Keratinocyte (primary cell): ENCODE data around the gene SPECC1.

Experiments used
- EZH2 ChIP-seq: IDR thresholded peaks from one replicate; pipeline ENCODE4 v1.6.1; 2012; ENCODE audit warnings: inconsistent platforms, mild to moderate bottlenecking, low read length, moderate library complexity
- TF ChIP-seq, protein P1 (sequence below), 3 experiments: IDR thresholded peaks in 1 of 3; conservative IDR thresholded peaks in 1 of 3; optimal IDR thresholded peaks in 1 of 3; 2 replicates in 2 of 3; 3 replicates in 1 of 3; pipeline versions ENCODE3 to v1.5.1; 2011; ENCODE audit warnings: low read length in 3 of 3, mild to moderate bottlenecking in 3 of 3, moderate library complexity in 2 of 3, control low read depth in 1 of 3, inconsistent platforms in 1 of 3; ENCODE audit not compliant: insufficient read depth in 2 of 3; ENCODE audit errors: extremely low read depth in 1 of 3

DNA sequence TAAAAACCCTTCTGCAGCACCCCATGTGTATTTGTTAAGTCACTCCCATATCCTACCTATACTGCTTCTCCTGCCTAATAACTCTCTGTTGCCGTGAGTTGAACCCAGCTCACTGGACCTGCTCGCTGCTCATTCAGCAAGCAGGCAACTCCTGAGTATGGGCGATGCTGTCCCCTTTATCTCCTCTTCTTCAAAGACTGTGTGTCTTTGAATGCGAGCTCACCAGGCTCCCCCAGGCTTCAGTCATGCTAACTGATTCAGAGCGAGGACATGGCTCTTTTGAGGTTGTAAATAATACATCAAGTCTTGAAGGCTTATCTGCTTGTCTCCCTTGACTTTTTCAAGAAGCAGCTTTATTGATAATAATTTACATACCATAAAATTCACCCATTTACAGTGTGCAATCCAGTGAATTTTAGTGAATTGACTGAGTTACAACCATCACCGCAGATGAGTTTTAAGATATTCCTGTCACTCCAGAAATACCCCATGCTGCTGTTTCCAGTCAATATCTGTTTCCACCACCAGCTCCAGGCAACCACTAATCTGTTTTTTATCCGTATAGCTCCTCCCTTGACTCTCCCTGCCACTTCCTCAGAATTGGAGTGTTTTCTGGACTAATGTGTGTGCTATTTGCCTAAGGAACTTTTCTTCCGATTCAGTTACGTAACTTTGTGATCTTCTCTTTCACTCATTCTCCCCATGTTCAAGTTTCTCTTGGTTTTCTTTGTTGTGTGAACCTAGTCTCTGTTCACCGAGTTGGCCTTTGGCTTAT lies 132.2 kb downstream of the SPECC1 start:
- TF ChIP-seq, protein P1, sequence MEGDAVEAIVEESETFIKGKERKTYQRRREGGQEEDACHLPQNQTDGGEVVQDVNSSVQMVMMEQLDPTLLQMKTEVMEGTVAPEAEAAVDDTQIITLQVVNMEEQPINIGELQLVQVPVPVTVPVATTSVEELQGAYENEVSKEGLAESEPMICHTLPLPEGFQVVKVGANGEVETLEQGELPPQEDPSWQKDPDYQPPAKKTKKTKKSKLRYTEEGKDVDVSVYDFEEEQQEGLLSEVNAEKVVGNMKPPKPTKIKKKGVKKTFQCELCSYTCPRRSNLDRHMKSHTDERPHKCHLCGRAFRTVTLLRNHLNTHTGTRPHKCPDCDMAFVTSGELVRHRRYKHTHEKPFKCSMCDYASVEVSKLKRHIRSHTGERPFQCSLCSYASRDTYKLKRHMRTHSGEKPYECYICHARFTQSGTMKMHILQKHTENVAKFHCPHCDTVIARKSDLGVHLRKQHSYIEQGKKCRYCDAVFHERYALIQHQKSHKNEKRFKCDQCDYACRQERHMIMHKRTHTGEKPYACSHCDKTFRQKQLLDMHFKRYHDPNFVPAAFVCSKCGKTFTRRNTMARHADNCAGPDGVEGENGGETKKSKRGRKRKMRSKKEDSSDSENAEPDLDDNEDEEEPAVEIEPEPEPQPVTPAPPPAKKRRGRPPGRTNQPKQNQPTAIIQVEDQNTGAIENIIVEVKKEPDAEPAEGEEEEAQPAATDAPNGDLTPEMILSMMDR (optimal IDR thresholded peaks at IDR 0.05 in 1 of 3, IDR thresholded peaks at IDR 0.05 in 1 of 3, conservative IDR thresholded peaks at IDR 0.05 in 1 of 3; ENCODE audit: extremely low read depth in 1 of 3, insufficient read depth in 2 of 3, low read length in 3 of 3): no peak
- no peak for TF ChIP-seq EZH2
